Renal cortical epithelial cell (primary cell): ENCODE results near the gene ANKRD23. TPM values are rescaled to one million over a fixed set of nuclear protein-coding genes. Genes with fewer than 3 reads are reported as not detected.

Experiments
- DNase-seq: peaks from one replicate; pipeline ENCODE4 v3.0.0-alpha.2; 2011; ENCODE audit warnings: low read depth
- total RNA-seq: library from RNA; depleted of rRNA; stranded (reverse); fragments of >200 nt; gene quantifications from 2 replicates; pipeline ENCODE4 v1.2.3, GENCODE V29; 2014

ANKRD23 gene
- total RNA-seq, 1 donor from 2014 or later, result 2.2 TPM

DNA sequence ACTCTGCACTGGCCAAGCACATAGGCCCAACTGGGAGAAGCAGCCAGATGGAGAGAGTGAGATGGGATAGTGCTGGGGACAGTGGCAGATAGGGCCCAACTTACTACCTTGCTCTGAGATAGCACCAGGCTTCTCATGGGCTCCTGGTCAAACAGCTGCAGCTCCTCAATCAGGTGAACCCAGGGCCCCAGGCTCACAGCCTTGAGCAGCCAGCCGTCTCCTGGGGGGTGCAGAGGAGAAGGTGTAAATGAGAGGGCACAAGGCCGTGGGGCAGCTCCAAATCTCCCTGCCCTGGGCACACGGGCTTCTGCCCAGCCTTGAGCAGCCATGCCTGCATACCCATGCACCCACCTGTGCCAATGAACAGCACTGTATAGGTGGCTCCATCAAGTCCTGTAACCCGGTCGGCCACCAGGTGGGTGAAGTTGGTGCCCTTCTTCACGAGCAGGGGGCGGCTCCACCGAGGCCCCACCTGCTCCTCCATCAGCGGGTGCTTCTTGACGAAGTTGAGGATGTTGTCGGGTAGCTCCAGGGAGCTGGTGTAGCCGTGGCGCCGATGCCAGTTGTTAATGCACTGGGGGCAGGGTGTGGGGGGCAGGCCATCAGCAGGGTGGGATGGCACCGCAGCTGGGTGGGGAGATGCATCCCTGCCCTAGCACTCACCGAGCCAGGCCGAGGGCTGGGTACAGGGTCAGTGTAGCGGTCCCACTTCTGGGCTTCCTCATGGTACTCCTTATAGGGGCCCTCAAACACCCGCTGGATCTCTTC lies 19.9 kb upstream of the ANKRD23 start:
- DNase-seq, result no peak

DNA sequence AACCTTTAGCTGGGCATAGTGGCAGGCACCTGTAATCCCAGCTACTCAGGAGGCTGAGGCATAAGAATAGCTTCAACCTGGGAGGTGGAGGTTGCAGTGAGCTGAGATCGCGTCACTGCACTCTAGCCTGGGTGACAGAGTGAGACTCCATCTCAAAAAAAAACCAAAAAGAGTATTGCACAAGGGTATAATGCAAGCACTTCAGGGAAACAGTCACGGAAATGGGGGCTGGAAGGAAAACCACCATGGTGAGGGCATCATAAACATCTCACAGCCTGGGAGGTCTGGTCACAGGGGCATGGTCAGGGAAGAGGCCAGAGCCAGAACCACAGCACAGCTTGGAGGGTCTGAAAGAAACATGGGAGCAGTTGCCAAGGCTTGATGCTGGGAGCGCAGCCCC lies 19.2 kb upstream of the ANKRD23 start:
- peak; percentile 17 for DNase-seq

DNA sequence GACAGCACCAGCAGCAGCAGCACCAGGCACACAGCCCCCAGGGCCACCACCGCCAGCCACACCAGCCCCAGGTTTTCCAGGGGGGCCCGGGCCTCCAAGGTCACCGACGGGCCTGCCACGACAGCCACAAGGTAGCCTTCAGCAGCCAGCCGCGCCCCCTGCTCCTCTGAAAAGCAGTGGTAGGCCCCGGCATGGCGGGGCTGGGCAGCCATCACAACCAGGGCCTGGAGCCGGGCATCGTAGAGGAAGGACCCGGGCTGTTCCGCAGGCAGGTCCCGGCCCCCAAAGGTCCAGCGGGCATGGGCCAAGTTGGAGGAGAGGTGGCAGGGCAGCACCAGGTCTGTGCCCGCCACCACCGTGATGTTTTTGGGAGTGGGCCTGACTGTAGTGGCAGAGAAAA lies 17.3 kb upstream of the ANKRD23 start:
- no peak for DNase-seq

DNA sequence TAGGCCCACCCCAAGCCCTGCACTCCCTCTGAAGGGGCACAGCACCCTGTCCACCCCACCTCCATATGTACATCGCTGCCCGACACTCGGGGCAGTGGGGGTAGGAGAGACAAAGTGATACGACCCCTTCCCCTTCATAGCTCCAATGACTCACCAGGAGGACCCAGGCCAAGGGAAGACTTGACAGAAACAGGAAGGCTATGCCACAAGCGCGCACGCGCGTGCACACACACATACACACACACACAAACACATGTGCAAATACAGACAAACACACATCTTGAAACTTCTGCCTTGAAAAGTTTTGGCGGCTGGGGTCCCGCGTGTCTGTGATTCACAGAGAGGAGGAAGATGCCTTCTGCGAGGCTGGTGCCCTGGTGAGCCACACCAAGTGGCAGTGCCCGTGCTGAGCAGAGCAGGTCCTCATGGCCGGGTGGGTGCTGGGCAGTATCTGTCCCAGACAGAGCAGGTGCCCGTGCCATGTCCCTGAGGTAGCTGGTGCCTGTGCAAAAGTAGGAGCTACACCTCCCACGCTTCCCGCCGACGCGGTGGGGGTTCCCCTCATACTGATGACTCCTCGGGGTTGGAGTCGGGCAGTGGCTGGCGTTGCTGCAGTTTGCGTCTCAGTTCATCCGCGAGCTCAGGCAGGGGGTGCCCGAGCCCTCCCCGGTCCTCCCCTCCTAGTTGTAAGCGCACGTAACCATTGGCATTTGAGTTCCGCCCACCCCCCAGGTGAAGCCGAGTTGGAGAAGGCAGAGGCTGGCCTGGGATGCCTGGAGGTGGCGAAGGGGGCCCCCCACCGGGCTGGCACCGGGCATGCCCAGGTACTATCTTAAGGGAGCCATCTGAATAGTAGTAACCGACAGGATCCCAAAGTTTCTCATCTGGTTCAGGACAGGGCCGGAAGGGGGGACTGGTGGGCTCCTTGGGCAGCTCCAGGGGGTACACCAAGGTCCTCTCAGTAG lies 16.5 kb upstream of the ANKRD23 start:
- DNase-seq, result no peak

DNA sequence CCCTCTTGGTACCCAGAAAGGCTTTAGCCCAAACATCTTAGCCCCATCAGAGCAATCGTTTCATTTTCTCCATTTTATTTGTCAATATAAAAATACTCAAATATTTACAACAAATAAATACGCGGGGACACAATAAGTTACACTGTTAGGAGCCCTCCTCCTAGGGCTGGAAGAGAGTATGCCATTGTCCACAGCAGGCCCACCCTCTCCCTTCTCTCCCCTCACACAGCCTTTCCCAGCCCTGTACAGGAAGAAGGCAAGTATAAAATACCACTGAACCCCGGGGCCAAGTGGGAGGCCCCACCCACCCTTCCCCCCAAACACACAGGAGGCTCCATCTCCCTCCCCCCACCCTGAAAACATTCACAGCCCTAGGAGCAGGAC lies 15.9 kb upstream of the ANKRD23 start:
- DNase-seq, result no peak

DNA sequence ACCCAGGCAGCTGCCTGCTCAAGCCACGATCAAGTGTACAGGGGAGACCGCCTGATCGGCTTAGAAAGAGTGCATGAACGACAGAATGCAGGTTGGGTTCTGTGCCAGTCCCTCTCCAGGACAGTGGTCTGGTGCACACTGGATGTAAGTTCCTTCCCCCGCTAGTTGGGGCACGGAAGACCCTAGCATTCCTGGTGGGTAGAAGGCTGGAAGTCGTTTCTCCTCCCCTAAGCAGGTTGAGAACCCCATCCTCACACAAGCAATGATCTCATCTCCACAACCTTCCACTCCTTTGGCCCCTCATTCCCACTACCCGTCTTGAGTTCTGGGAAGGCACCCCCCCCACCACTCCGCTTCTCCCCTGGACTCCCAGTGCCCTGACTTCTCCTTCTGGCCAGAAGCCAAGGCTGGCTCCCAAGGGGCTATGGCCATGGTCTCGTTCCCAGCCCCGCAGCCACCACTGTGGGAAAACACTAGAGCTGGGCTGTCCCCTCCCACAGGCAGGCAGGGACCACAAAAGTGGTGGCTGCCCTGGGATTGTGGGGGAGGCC lies 15.4 kb upstream of the ANKRD23 start:
- DNase-seq, result no peak

DNA sequence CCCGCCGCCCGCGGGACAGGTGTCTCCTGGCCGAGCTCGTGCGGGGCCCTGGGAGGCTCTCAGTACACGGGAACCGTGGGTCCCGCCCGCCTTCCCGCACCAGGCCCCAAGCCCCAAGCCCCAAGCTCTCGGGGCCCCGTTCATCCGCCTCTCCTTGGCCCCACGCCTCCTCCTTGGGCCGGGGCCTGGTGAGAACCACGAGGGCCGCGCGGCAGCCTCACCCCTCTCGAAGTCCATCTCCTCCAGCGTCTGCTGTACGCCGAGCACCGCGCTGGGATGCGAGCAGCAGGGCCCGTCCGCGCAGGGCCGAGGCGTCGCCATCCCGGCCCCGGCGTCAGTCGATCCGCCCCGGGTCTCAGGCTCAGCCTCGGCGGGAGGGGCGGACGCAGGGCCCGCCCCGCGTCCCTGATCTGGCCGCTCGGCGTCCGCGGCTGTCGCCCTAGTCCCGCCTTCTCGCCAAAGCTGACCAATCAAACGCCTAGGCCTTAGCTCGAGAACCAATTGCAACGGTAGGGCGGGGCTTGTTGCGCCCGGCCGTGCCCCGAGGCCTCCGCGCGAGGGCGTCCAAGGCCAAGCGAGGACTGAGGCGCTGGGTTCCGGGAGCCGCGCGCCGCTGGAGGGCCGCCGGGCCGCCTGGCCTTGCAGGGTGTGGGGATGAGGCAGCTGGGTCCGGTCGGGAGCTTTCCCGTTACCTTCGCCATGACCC lies 14.0 kb upstream of the ANKRD23 start, which contains the start of gene ANKRD39:
Gene ANKRD39 (minus strand): TSS at position 350 of the 706 bp plus-strand sequence. CDS start 29 bp downstream, at position 321.
- peak; percentile 92 for DNase-seq

DNA sequence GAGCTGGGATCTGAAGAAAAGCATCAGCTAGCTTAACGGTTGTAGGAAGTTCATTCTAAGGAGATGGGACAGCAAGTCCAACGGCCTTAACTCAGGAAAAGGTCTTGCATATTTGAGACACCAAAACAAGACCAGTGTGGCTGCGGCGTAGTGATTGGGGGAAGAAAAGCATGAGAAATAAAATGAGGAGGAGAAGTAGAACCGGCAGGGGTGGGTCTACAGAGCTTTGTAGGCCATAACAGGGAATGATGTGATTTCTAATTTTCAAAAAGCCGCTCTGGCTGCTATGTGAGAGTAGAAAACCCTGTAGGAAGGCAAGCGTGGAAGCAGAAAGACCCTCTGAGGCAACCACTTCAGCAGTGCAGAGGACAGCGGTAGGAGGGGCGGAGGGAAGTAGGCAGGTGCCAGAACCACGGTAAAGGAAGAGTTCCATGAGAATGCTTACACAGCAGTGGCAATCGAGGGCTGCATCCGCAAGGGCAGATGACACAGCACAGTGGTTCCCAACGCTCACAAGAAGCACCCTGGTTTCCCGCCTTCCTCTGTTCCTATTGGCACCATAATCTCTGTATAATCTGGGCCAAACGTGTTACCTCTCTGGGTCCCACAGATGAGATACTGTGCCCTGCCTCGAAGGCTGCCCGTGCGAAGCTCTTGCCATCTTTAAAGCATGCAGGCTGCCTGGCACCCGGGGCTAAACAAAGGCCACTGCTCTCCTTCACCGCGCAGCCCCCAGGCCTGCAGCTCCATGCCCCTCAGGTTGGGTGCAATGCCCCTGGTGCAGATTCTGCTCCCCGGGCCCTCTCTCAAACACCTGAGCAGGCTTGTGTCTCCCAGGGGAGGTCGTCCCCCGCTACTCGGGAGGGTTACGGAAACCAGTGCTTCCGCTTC lies 13.2 kb upstream of the ANKRD23 start:
- no peak for DNase-seq

DNA sequence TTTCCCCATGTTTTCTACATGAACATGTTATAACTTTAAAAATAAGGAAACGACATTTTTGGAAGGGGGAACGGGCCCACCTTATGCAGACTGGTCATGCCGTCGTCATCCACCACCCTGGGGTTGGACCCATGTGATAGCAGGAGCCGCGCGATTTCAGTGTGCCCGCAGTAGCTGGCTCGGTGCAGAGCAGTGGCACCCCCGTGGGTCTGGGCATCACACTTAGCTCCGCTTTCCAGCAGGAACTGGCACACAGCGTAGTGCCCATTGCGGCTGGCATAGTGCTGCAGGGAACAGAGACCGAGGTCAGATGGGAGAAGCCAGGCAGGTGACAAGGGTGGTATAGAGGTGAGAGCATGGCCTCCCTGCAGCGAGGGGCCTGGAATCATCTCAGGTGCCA lies 9.5 kb upstream of the ANKRD23 start:
- DNase-seq, result no peak

DNA sequence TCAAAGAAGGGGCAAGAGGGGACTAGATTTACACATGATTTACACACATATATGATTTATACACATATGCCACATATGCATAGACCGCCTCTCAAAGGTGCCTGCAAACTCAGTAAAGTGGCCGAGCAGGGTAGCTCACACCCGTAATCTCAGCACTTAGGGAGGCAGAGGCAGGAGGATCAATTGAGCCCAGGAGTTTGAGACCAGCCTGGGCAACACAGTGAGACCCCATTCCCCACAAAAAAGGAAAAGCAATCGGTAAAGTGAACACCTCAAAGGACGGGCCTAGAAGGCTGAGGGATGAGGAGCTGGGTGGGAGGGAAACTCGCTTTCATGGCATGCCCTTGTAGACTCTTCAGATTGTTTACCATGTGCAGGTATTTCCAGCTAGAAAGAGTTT lies 8.8 kb upstream of the ANKRD23 start:
- no peak for DNase-seq

DNA sequence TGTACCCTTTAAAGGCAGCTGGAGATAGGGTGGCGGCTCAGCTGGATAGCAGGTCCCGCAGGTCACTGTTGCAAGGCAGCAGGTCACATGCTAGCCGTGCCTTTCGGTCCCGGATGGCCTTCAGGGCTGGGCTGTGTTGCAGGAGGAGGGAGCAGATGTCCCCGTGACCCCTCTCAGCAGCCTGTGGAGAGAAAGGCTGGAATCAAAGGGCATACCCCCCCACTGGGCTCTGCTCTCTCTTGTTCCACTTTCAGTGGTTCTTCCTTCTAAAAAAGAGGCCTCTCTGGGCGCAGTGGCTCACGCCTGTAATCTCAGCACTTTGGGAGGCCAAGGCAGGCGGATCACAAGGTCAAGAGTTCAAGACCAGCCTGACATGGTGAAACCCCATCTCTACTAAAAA lies 4.4 kb upstream of the ANKRD23 start:
- no peak for DNase-seq

DNA sequence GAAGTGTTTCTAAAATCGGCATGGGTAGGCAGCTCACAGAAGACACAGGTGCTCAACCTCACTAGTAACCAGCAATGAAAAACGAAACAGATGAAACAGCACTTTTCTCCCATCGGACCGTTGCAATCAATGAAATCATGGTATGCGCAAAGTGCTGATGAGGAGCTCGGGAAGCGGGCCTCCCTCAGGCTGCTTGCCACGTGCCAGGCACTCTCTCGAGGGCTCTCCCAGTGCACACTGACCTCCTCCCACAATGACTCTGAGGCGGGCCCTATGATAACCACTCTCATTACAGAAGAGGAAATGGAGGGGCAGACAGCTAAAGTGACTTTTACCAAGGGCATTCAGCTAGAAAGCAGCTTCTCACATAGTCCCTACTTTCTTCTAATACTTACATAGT lies 3.8 kb upstream of the ANKRD23 start:
- no peak for DNase-seq

DNA sequence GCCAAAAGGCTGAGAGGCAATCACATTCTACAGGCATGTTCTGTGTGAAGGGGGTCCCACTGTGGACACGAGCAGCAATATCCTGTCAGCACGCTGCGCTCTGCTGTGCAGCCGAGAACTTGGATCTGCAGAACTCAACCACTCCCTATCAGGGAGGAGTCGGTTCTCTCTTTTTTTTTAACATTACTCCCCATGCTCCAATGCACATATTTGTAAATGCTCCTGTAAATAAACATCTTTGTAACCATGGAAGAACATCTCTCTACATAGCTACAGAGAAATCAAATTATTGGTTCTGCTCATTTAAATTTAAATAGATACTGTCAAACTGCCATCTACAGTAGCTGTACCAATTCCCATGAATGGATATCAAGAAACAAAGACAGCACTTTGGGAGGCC lies 3.0 kb upstream of the ANKRD23 start:
- no peak for DNase-seq

DNA sequence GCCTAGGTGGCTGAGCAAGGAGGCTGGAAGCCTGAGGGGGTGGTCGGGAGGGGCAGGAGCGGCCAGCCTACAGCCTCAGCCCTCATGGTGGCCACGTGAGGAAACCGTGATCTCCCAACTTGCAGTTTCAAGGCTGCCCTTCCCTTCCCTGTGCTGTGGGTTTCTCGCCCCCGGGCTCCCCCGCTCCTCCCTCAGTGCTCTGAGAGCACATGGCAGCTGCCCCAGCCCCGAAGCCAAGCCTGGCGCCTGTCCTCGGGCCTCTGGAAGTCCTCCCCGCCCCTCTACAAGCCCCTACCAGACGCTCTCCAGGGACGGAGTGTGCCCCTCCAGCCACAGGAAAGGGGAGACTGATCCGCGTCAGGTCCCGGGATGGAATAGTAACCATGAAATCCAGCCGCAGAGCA lies 586 bp upstream of the ANKRD23 start:
- DNase-seq, result no peak

DNA sequence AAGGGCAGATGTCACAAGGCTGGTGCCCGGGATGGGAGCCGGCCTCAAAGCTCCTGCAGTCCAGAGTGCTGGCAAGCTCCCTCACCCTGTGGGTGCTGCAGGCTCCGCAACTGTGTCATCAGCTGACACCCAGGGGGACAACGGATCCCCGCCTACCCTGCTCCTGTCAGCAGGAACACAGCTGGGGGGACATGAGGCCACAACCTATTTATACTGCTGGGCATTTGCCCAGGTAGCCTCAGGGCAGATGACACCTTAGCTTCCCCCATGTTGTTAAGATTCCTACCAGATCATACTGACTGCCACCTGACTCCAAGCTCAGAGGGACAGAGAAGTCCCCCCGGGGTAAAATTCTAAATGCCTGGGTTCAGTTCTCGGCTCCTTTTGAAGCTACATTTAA lies 1.2 kb downstream of the ANKRD23 start:
- DNase-seq, result no peak

DNA sequence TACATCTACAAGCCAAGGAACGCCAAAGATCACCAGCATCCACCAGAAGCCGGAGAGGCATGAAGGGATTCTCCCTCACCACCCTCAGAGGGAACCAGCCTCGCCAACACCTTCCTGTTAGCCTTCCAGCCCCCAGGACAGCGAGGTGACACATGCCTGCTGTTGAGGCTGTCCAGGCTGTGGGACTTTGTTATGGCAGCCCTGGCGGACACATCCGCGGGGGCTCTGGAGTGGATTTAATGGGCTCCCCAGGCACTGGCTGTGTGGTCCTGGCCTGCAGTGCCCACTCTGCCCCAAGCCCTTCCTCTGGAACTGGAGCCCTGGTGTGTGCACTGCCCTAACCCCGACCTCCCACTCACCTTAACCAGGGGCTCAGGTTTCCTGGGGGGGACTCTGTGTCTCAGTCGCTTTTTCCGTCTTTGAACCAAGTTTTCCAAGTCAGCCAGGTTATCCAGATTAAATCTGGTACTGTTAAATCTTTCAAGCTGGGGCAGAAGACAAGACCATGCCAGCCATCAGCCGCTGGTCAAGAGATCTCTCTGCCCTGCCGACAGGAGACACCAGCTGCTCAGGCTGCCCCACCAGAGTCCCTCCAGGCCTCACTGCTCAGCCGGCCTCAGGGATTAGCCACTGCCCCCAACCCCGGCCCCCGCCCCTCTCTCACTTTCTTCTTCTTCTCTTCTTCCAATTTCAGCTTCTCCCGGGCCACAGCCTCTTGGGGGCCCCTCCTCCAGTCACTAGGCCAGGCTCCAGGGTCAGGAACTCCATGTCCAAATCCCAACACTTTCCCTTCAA lies 1.9 kb downstream of the ANKRD23 start:
- DNase-seq, result no peak

DNA sequence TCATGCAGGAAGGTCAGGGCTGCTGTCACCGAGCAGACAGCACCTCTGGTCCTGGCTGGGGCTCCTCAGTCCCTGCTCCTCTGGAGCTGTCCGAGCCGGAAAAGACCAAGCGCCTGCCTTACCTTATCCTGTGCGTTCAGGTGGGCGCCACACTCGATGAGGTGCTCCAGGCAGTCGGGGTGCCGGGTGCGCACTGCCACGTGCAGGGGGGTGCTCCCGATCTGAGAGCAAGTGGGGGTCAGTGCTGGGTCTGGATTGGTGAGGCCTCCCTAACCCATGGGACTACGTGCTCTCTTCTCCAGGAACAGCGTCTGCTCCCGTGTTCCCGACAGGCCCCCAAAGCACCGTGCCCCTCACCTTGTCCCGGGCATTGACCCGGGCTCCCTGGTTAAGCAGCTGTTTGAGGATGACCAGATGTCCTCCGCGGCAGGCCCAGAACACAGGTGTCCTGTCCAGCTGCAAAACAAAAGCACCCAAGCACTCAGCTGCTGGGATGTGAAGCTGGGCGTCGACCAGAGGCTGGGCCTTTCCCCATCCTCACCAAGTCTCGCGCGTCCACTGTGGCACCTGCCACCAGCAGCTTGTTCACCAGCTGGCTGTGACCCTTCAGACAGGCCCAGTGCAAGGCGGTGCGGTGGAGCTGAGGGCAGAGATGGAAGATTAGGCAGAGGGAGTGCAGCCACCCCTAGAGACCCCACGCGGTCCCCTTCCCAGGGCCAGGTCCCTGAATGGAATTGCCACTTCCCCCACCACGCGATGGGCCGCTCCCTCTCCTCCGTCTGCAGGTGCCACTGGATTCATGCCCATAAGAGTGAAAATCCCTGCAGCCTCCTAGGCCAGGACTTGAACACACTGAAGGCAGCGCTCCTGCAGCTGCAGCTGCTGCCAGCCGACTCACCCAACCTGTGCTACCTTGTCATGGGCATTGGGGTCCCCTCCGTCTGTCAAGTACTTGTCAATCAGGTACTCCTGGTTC lies 3.7 kb downstream of the ANKRD23 start:
- DNase-seq, result no peak

DNA sequence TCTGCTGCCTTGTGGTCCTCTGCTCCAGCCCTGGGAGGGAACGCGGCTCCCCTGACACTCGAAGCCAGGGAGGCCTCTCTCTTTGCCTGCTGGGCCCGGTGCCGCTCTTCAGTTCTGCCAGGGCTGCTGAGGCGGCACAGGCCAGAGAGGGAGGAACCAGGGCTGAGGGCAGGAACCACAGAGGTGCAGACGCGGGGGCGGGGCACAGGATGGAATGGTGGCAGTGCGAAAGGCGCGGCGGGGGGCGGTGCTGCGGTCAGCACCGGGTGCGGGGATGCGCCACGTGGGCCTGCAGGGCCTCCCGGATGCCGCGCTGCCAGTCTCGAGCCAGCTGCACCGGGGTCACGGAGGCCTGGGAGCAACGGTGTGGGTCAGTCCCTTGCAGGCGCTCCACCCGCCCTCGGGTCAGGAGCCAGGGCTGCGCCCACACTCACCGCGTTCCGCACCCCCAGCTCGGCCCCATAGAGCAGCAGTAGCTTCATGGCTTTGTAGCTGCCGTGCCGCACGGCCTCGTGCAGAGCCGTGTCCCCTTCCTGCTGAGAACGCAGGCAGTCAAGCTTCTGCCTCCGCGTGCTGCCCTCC lies 4.4 kb downstream of the ANKRD23 start:
- DNase-seq, result peak; percentile 28
